Cardiac muscle cell (in vitro differentiated cells and primary cell): ENCODE measurements around the gene PBRM1. TPM values are rescaled to one million over a fixed set of nuclear protein-coding genes. Genes with fewer than 3 reads are reported as not detected.
"Not testable (repeated sequence)": the region's sequence is repeated elsewhere in the genome, so short reads cannot be mapped to it uniquely, and the experiment has no call there.

Source experiments
- DNase-seq, 2 donors: peaks; one replicate each; pipeline versions ENCODE4 v3.0.0 to v3.0.0-alpha.2; 2010 to 2017; ENCODE audit warnings: low read depth in 1 of 2, low spot score in 1 of 2
- H3K27ac ChIP-seq: fragments of 200-600 bp; sonication (generic); 2 replicates; pipeline ENCODE4 v1.5.1; 2016
- H3K27me3 ChIP-seq: fragments of 200-600 bp; sonication (generic); 2 replicates; pipeline ENCODE4 v1.6.0; 2016; ENCODE audit warnings: control low read depth
- H3K36me3 ChIP-seq: fragments of 200-600 bp; sonication (generic); 2 replicates; pipeline ENCODE4 v1.5.1; 2016; ENCODE audit warnings: control low read depth
- H3K4me1 ChIP-seq: fragments of 200-600 bp; sonication (generic); 2 replicates; pipeline ENCODE4 v1.8.1; 2017; ENCODE audit warnings: low read depth, mild to moderate bottlenecking, mixed run types
- H3K4me3 ChIP-seq: fragments of 200-600 bp; sonication (generic); 2 replicates; pipeline ENCODE4 v1.5.1; 2016; ENCODE audit warnings: mild to moderate bottlenecking
- H3K9me3 ChIP-seq: fragments of 200-600 bp; sonication (generic); 2 replicates; pipeline ENCODE4 v1.5.1; 2017; ENCODE audit warnings: low read depth, mild to moderate bottlenecking, control low read depth
- CTCF ChIP-seq: IDR thresholded peaks from 2 replicates; pipeline ENCODE4 v1.5.1; 2012; ENCODE audit warnings: low read depth, mild to moderate bottlenecking, low read length
- polyA plus RNA-seq: library from polyadenylated mRNA; unstranded; fragments of >200 nt; fragmentation: Nextera tagmentation; extraction: Ambion mirVana; gene quantifications from 2 replicates; pipeline ENCODE4 v1.2.1, GENCODE V29; 2016
- total RNA-seq: library from RNA; depleted of rRNA; stranded (reverse); fragments of >200 nt; gene quantifications from 2 replicates; pipeline ENCODE4 v1.2.3, GENCODE V29; 2016

The PBRM1 gene
- total and polyA plus RNA-seq, 2 experiments from 2014 or later: 64.0 to 76.2 TPM

DNA sequence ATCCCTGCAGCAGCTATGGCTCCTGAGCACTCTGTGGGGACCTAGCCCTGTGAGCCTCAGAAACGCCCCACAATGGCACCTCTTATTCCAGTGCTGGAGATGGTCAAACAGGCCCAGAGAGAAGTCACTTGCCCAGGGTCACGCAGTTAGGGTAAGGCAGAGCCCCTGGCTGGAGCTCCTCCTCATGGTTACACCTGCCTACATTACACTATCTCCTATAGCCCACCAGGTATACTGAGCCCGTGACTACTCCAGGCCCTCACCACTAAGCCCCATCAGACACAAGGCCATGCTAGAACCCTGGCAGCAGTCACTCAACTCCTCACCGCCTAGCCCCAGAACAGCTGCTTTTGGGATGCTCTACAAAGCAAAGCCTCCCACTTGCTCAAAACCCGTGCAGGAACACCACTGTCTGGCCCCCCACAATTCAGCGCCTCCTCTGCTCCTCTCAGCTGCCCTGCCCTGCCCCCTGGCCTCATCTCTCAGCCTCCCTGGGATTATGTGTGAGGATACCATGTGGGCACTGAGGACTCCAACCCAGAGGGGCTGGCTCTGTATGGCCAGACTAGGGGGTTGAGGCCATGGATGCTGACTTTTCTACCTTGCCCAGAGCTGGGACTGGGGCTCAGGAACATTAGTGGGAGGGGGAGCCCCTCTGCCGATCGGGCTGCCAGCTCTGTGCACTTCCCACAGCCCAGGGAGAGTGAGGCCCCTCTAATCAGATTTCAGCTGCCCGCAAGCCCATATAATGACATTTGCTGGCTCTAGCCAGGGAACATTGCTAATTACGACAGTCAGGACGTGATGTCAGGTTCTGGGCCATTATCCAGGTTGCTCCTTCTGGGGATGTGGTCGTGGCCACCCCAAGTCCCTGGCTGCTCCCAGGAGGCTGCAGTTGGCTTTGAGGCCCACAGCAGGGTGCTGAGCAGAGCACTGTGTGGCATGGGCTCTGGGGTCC lies 156.1 kb downstream of the PBRM1 start:
- DNase-seq: peak in 1 of 2 donors; percentile 86
- Histone ChIP-seq H3K4me3 (no peak overlapping the region), H3K36me3 (peaks cover 15% of the 10 kb centered on the region), H3K9me3 (no peaks in the 10 kb centered on the region), H3K27me3 (no peaks in the 10 kb centered on the region), H3K27ac (no peak overlapping the region), H3K4me1 (peaks cover 9% of the 10 kb centered on the region)
- no peak for TF ChIP-seq CTCF

GRCh38 chr3:52528586-52529375 lies 156.9 kb downstream of the PBRM1 start:
- Histone ChIP-seq H3K4me3 (no peak overlapping the region), H3K27me3 (no peaks in the 10 kb centered on the region), H3K9me3 (no peaks in the 10 kb centered on the region), H3K4me1 (peaks cover 7% of the 10 kb centered on the region), H3K27ac (no peak overlapping the region), H3K36me3 (peaks cover 20% of the 10 kb centered on the region)
- no peak for TF ChIP-seq CTCF
- no peak for DNase-seq

DNA sequence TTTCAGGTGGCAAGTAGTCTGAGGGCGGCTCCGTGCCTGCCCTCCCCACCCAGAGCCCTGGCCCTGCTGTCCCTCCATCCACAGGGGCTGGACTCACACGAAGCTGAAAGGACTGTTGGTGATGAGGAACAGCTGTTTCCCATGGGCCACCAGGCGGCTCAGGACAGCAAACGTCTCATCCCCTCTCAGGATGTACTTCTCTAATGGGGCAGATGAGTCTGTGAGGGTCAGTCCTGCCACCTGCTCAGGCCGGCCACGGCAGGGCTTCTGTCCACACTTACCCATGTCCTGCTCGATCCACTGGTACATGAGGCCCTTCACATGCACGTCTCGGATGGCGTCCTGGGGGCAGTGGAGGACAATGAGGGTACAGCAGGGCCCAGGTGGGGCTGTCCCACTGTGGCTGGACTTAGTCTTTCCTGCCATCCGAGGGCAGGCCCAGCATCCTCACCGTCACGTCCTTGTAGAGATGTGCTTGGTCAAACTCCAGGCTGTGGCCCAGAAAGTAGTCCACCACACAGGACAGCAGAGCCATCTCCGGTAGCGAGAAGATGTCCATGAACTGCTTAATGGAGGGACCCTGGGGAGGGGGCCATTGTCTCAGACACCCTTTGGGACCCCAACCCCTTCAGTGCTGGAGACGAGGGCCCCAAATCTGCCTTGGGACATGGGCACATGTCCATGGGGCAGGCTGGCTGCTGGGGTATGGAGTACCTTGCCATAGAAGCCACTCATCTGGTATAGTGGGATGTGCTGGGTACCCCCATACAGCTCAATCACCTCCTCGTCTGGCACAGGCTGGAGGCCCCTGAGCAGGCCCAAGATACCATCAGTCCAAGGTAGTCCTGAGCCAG lies 157.8 kb downstream of the PBRM1 start:
- no peak overlapping the region for H3K27ac ChIP-seq
- no peaks in the 10 kb centered on the region for H3K27me3 ChIP-seq
- peaks cover 7% of the 10 kb centered on the region for H3K4me1 ChIP-seq
- no peak for TF ChIP-seq CTCF
- DNase-seq: no peak
- H3K4me3 ChIP-seq: no peak overlapping the region
- H3K36me3 ChIP-seq: peaks cover 20% of the 10 kb centered on the region
- no peaks in the 10 kb centered on the region for H3K9me3 ChIP-seq

DNA sequence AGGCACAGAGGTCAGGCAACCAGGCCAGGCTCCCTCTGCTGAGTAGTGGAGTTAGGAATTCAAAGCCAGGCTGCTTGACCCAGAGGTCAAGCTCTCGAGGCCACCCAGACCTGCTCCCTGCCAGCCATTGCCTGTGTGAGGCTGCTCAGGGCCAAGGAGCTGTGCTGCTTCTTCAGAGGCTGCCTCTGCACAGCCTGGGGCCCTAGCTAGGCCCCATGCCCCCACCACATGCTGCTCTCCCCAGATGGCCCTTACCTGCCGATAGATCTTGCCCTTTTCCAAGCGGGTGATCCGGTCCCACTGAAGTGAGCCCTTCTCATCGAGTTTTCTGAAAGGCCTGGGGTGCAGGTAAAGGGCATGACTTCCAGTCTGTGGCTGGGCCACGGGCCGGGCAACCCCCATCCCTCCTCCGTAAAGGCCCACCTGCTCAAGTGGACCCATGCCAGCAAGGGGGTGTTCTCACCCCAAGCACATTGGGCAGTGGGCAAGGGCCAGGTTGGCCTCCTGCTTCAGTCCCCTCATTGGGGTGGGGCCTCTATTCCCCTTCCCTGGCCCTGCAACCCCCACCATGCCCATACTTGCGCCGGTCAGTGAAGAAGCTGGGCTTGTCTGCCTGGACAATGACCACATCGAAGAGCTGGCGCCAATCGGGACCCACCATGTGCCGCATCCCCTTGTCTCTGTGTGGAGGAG lies 158.5 kb downstream of the PBRM1 start:
- Histone ChIP-seq H3K27ac (peak overlapping the region; percentile 63), H3K9me3 (no peaks in the 10 kb centered on the region), H3K27me3 (no peaks in the 10 kb centered on the region), H3K4me3 (no peak overlapping the region), H3K36me3 (peaks cover 20% of the 10 kb centered on the region), H3K4me1 (peaks cover under 1% of the 10 kb centered on the region)
- no peak for TF ChIP-seq CTCF
- DNase-seq: no peak

DNA sequence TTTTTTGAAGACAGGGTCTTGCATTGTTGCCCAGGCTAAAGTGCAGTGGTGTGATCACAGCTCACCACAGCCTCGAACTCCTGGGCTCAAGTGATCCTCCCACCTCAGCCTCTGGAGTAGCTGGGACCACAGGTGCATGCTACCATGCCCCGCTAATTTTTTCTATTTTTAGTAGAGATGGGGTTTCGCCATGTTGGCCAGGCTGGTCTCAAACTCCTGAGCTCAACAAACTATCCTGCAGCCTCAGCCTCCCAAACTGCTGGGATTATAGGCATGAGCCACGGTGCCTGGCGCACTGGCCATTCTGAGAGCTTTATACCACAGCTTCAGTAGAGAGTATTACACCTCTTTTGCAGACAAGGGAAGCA lies 159.1 kb downstream of the PBRM1 start:
- H3K4me1 ChIP-seq, H3K27me3 ChIP-seq, DNase-seq, H3K9me3 ChIP-seq, H3K4me3 ChIP-seq: not testable (repeated sequence)
- Histone ChIP-seq H3K36me3 (peaks cover 20% of the 10 kb centered on the region), H3K27ac (peak overlapping the region; percentile 63)
